ENCODE data around the gene PIGA. TPM values are rescaled to one million over a fixed set of nuclear protein-coding genes. Genes with fewer than 3 reads are reported as not detected.
A peak's percentile ranks its signal among the peaks of the same experiment; 100 is the strongest.

PIGA gene
- 13.4 and 20.1 TPM in 2 replicates for total RNA-seq

- peak; percentile 91 for DNase-seq (ENCODE audit: low read depth)
Observed at GRCh38 chrX:15335135-15336022, at the start of gene PIGA. PIGA (minus strand) TSS chrX:15335523; CDS start chrX:15331930, 3,593 bp downstream.

- DNase-seq (ENCODE audit: low read depth): no peak
Observed at GRCh38 chrX:15384304-15384703, 49.0 kb upstream of the PIGA start, which contains the start of gene VEGFD. VEGFD (minus strand) TSS chrX:15384413; CDS start chrX:15383946, 467 bp downstream.

- no peak for DNase-seq (ENCODE audit: low read depth)
Observed at GRCh38 chrX:15382813-15383212, 47.5 kb upstream of the PIGA start.

- no peak for DNase-seq (ENCODE audit: low read depth)
Observed at GRCh38 chrX:15376956-15377355, 41.6 kb upstream of the PIGA start.

- DNase-seq (ENCODE audit: low read depth): no peak
Observed at GRCh38 chrX:15373976-15374375, 38.7 kb upstream of the PIGA start.

GRCh38 chrX:15366506-15367352 is 31.4 kb upstream of the PIGA start:
- no peak for DNase-seq (ENCODE audit: low read depth)

- DNase-seq (ENCODE audit: low read depth): no peak
Observed at GRCh38 chrX:15359701-15360100, 24.4 kb upstream of the PIGA start.

GRCh38 chrX:15358533-15358932 is 23.2 kb upstream of the PIGA start:
- no peak for DNase-seq (ENCODE audit: low read depth)

- DNase-seq (ENCODE audit: low read depth): no peak
Observed at GRCh38 chrX:15356444-15356843, 21.1 kb upstream of the PIGA start.

GRCh38 chrX:15350329-15350996 is 15.1 kb upstream of the PIGA start:
- DNase-seq (ENCODE audit: low read depth): no peak

- DNase-seq (ENCODE audit: low read depth): peak; percentile 64
Observed at GRCh38 chrX:15349046-15349445, 13.7 kb upstream of the PIGA start.

- no peak for DNase-seq (ENCODE audit: low read depth)
Observed at GRCh38 chrX:15345976-15346375, 10.7 kb upstream of the PIGA start.

GRCh38 chrX:15344106-15344505 is 8.8 kb upstream of the PIGA start:
- no peak for DNase-seq (ENCODE audit: low read depth)

GRCh38 chrX:15343075-15343476 is 7.8 kb upstream of the PIGA start:
- peak; percentile 36 for DNase-seq (ENCODE audit: low read depth)

GRCh38 chrX:15340867-15341266 is 5.5 kb upstream of the PIGA start:
- DNase-seq (ENCODE audit: low read depth): no peak

GRCh38 chrX:15336023-15336413 is 695 bp upstream of the PIGA start:
- DNase-seq (ENCODE audit: low read depth): peak; percentile 70

GRCh38 chrX:15334561-15334960 is 762 bp downstream of the PIGA start:
- peak; percentile 20 for DNase-seq (ENCODE audit: low read depth)

- DNase-seq (ENCODE audit: low read depth): no peak
Observed at GRCh38 chrX:15328821-15329220, 6.5 kb downstream of the PIGA start.

GRCh38 chrX:15328131-15328530 is 7.2 kb downstream of the PIGA start:
- no peak for DNase-seq (ENCODE audit: low read depth)

GRCh38 chrX:15322472-15322871 is 12.9 kb downstream of the PIGA start:
- DNase-seq (ENCODE audit: low read depth): no peak

GRCh38 chrX:15322072-15322471 is 13.3 kb downstream of the PIGA start:
- DNase-seq (ENCODE audit: low read depth): no peak

GRCh38 chrX:15321447-15321846 is 13.9 kb downstream of the PIGA start:
- no peak for DNase-seq (ENCODE audit: low read depth)

Data from renal cortical epithelial cell (primary cell).